T-helper 22 cell (primary cell): Measurements from ENCODE around the gene ANKFN1.

Source experiments
- DNase-seq: peaks from one replicate; pipeline ENCODE4 v3.0.0-alpha.2; 2020; ENCODE audit warnings: low read depth

The ANKFN1 gene, protein sequence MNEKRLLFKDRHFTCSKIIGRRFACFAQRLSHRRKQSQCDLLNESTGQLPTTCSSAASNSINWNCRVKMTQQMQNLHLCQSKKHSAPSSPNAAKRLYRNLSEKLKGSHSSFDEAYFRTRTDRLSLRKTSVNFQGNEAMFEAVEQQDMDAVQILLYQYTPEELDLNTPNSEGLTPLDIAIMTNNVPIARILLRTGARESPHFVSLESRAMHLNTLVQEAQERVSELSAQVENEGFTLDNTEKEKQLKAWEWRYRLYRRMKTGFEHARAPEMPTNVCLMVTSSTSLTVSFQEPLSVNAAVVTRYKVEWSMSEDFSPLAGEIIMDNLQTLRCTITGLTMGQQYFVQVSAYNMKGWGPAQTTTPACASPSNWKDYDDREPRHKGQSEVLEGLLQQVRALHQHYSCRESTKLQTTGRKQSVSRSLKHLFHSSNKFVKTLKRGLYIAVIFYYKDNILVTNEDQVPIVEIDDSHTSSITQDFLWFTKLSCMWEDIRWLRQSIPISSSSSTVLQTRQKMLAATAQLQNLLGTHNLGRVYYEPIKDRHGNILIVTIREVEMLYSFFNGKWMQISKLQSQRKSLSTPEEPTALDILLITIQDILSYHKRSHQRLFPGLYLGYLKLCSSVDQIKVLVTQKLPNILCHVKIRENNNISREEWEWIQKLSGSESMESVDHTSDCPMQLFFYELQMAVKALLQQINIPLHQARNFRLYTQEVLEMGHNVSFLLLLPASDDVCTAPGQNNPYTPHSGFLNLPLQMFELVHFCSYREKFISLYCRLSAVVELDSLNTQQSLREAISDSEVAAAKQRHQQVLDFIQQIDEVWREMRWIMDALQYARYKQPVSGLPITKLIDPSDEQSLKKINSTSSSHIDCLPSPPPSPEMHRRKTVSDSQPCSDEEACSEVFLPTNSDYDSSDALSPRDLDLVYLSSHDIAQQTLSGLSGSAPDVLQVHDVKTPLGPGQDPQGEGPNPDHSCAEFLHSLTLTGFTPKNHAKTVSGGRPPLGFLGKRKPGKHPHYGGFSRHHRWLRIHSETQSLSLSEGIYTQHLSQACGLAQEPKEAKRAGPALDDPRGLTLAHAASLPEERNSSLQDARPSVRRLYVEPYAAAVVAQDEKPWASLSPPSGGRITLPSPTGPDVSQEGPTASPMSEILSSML

DNA sequence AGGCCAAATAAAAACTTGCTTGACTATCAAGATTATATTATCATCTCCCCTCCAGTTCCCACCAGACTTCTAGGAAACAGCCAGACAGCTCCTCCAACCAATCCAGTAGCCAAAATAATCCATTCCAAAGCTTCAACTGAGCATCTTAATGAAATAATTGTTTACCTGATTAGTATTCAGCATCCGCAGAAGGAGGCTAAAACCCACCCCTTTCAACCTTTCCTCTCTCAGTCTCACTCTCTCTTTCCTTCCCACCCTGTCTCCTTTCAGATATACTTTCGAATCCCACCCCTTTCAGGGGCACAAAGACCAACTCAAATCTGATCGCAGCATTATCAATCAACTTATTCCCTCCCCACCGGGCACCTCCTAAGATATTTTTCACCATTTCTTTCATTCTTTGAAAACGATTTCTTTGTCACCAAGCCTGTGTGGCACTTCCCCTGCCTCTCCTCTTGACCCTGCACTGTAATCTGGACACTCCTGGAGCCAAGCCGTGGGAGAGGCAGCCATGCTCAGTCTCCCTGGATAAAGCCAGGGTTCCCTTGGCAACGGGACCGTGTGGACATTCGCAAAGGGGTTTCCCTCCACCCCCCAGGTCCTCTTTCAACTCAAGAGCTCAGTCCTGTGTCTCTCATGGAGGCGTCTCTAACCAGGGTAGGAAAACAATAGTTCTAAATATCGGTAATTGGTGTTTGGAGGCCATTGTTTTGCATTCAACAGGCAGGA is at the start of gene ANKFN1:
Gene ANKFN1, plus strand, starts transcription at position 602 of the 729 bp plus-strand sequence. CDS start 59,193 bp downstream, outside the sequence.
- DNase-seq, result no peak

DNA sequence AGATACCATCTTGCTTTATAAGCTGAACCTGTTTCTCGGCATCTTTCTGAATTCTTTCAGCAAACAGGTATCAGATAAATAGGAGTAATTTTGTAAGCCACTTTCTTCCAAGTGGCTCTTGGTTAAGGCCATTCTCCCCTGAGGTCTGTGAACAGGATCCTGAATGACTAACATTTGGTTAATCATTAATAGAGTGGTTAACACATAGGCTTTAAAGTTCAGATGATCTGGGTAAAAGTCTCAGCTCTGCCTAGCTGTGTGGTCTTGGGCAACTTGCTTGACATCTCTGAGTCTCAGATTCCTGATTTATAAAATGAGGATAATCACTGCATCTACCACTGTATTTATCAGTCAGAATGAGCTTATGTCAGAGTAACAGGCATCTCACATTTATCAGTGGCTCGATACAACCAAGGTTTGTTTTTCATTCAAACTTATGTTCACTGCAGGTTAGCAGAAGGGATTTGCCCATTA is 44.4 kb upstream of the ANKFN1 start:
- no peak for DNase-seq

- DNase-seq, result no peak
Measured at GRCh38 chr17:56109836-56110235, 43.4 kb upstream of the ANKFN1 start.

DNA sequence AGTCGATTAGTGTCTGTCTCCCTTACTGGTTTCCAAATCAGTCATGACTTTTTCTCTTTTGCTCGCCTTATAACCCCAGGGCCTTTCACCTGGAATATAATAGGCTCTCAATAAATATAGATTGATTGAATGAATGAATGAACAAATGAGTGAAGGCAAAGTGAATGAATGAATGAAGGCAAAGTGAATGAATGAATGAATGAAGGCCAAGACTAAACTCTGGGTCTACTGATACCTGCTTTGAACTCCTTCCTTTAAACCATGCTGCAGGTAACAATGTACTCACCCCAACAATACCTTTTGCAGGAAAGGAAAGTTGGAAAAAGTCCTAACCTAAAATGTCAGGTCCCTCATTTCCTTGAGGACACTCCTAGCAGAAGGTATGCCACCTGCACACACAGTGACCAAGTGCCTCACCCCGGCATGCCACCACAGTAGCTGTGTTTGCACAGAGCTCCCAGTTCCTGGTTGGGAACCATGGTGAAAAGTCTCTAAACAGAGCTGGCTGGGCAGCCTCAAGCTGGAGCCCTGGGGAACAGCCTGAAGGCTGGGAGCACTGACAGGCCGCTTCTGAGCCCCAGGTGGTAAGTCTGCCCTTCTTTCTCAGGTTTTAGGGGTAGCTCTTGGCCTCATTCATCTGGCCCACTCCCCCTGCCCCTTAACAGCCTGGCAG is 42.7 kb upstream of the ANKFN1 start:
- DNase-seq, result no peak

- DNase-seq, result no peak
Measured at GRCh38 chr17:56111706-56112485, 41.4 kb upstream of the ANKFN1 start.

DNA sequence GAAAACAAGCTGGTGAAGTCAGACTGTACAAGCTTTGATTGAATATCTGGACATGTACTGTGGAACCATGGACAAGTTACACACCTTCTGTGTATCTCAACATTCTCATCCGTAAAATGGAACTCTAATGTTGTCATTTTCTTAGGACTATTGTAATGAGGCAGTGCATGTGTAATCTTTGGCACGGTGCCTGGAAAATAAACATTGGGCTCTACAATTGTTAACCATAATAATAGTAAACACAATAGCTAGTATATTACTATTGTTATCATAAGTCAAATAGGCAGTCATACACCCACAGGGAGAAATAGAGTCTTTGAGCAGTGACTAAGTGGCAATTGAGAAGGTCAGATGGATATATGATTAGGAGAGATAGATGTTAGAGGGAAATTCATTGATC is 39.8 kb upstream of the ANKFN1 start:
- DNase-seq, result no peak

- DNase-seq, result no peak
Measured at GRCh38 chr17:56114469-56114868, 38.8 kb upstream of the ANKFN1 start.

- DNase-seq, result no peak
Measured at GRCh38 chr17:56119191-56119590, 34.1 kb upstream of the ANKFN1 start.

GRCh38 chr17:56119936-56120335 is 33.3 kb upstream of the ANKFN1 start:
- DNase-seq, result no peak

GRCh38 chr17:56121191-56122051 is 31.9 kb upstream of the ANKFN1 start:
- DNase-seq, result no peak

DNA sequence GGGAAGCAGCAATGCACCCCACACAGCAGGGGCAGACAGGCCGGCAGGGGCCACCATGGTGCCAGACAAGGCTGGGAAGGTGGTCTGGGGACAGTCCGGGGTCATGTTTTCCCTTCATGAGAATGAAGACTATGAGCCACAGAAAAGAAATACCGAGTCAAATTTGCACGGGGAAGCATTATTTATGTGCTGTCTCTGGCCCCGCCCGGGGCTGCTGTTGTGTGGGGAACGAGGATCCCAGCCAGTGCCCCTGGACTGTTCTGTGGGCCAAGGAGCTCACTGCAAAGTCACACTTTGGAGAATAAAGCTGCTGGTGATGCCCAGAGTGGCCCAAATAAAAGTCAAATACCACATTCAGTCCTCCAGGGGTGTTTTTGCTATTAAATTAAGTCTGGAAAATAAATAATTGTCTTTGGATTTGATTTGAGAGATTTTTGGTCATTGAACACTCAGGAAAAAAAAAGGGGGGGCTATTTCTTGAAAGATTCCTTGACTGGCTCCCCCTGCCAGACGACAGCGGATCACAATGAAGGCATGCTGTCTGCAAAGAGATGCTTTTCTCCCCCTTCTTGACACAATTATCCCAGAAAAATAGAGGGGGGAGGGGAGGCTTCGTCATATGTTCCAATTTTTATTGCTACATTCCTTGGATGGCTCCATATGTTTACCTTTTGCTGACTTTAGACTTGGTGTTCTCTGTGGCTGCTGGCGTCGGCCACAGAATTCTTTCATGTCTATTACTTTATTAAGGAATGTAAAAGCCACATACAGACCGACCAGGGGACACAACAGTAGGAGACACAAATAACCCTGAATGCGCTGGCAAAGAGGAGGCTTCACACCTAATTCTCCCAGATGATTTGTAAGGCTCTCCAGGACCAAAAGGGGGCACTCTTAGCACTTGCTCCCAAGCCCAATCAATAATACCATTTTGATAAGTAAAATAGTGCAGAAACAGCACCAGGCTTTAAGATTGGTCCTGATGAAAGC is 27.1 kb upstream of the ANKFN1 start:
- no peak for DNase-seq

DNA sequence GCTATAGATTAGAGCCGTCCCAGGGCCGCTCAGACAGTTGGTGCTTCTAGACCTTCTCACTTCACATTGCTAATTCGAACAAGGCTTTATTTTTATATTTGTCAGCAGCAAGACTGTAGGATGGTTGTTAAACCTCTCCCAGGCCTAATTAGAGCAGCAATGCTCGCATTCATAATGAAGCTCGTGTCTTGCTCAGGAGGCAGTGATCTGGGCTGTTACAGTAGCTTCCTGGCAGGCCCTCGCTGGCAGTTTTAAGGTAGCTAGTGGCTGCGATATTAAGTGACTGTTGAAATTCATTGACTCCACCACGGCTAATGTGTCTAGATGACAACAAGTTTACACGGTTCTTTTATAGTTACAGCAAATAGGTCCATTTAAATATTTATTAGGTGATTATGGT is 23.2 kb upstream of the ANKFN1 start:
- DNase-seq, result no peak

- no peak for DNase-seq
Measured at GRCh38 chr17:56130631-56131030, 22.6 kb upstream of the ANKFN1 start.

DNA sequence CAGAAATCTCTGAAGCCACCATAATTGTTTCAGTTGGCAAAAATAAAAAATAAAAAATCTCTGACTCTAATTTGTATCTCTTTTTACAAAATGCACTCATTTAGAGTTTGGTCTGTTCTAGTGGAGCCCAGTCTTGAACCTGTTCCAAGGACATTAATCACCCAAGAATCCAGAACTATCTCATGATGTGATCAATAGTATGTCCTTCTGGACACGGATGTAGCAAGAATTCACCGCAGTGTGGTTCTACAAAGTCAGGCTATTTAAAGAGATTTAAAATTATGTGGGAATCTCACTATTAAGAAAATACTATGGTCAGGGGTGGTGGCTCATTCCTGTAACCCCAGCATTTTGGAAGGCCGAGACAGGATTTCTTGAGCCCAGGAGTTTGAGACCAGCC is 21.8 kb upstream of the ANKFN1 start:
- DNase-seq, result no peak

DNA sequence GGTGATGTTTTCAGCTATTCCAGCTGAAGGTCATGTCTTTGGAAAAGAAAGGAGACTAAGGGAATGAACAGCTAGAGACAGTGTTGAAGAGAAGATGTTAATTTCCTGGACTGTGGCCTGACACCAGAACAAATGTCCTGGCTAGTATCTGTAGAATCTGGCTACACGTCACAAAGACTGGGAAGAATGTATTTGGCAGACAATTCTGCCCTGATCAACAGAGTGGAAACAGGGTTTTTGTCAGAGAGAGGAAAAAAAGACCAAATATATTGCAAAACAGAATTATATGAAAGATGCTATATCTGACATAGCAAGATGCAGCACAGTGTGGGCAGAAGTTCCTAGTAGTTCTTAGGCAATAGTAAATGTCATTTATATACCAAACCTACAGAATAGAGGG is 17.0 kb upstream of the ANKFN1 start:
- no peak for DNase-seq

- no peak for DNase-seq
Measured at GRCh38 chr17:56141046-56141839, 12.0 kb upstream of the ANKFN1 start.

GRCh38 chr17:56142325-56142724 is 10.9 kb upstream of the ANKFN1 start:
- no peak for DNase-seq
